ENCODE results near the gene KCNIP4. TPM values are rescaled to one million over a fixed set of nuclear protein-coding genes. Genes with fewer than 3 reads are reported as not detected.

Gene KCNIP4
- total and polyA plus RNA-seq, 7 donors: 0.03 TPM; not detected in 6

DNA sequence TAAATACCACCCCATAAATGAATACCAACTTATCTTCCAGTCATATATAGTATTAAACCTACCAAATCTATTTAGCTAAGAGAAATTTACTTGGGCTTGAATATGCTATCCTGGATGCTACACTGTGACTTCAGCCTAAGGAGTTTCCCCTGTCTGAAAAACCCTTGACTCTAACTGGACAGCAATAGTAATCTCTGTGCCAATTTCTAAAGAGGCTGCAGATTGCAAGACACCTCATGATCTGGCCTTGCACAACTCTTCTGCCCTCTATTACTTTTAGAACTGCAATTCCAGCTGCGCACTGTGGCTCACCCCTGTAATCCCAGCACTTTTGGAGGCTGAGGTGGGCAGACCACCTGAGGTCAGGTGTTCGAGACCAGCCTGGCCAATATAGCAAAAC is 371.5 kb downstream of the KCNIP4 start:
- Histone ChIP-seq H3K27me3 (ENCODE audit: insufficient read depth in 3 of 3, low read length in 2 of 3) (no peaks in the 10 kb centered on the region), H3K27ac (no peak overlapping the region), H3K4me1 (no peaks in the 10 kb centered on the region), H3K9me3 (no peaks in the 10 kb centered on the region), H3K36me3 (ENCODE audit: insufficient read depth in 1 of 2, low read depth in 1 of 2) (no peaks in the 10 kb centered on the region), H3K4me3 (no peak overlapping the region)
- no peak for DNase-seq
- WGBS, 3 donors: 81 to 93% (median 87%) methylated on average over 2 of the region's 2 CpGs
- TF ChIP-seq, protein P1, sequence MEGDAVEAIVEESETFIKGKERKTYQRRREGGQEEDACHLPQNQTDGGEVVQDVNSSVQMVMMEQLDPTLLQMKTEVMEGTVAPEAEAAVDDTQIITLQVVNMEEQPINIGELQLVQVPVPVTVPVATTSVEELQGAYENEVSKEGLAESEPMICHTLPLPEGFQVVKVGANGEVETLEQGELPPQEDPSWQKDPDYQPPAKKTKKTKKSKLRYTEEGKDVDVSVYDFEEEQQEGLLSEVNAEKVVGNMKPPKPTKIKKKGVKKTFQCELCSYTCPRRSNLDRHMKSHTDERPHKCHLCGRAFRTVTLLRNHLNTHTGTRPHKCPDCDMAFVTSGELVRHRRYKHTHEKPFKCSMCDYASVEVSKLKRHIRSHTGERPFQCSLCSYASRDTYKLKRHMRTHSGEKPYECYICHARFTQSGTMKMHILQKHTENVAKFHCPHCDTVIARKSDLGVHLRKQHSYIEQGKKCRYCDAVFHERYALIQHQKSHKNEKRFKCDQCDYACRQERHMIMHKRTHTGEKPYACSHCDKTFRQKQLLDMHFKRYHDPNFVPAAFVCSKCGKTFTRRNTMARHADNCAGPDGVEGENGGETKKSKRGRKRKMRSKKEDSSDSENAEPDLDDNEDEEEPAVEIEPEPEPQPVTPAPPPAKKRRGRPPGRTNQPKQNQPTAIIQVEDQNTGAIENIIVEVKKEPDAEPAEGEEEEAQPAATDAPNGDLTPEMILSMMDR (IDR thresholded peaks at IDR 0.05): no peak
- no peak for ATAC-seq
- intact Hi-C loops (cut with DNase I): no loop called here

DNA sequence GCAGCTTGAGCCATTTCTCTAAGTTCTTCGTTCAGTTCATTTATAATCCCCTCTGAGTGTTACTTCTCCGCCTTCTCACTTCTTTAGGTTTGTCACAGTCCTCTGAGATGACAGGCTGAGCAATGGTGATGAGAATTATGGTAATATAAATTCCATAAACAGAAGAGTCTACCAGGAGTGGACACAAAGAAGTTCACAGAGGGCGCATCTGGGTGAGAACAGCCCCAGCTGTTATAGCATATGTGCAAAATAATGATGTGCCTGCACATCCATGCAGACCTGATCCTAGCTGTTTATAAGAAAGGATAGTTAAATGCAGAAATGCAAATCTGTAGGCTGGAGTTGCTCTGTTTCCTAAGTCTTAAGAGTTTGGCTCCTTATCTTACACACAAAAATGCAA is 377.5 kb downstream of the KCNIP4 start:
- ATAC-seq (no peak), DNase-seq (no peak)
- Histone ChIP-seq H3K9me3 (no peaks in the 10 kb centered on the region), H3K4me1 (no peaks in the 10 kb centered on the region), H3K36me3 (ENCODE audit: insufficient read depth in 1 of 2, low read depth in 1 of 2) (no peaks in the 10 kb centered on the region), H3K27ac (no peak overlapping the region), H3K4me3 (no peak overlapping the region), H3K27me3 (ENCODE audit: insufficient read depth in 3 of 3, low read length in 2 of 3) (no peaks in the 10 kb centered on the region)
- TF ChIP-seq, protein P1 (IDR thresholded peaks at IDR 0.05): no peak
- 65 to 83% (median 72%) methylated on average over 3 of the region's 3 CpGs for WGBS, 3 donors
- intact Hi-C loops (cut with DNase I): no loop called here

DNA sequence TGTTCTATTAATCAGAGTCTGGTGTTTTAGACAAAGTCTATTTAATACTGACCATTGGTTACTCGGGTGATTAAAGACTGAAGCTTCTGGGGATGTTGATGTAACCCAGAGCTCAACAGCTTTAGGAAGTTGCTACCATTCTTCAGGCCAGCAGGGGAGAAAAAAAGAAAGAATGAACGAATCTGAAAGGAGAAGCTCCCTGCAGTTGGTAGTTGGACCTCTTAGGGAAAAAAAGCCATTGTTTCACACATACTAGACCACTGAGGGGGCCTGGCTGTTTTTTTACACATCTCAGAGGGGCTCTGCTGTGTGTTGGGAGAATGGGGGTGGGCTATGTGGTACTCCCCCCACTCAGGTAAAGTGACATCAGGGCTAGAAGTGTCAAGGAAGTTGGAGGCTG is 378.9 kb downstream of the KCNIP4 start:
- H3K27me3 ChIP-seq (ENCODE audit: insufficient read depth in 3 of 3, low read length in 2 of 3): no peaks in the 10 kb centered on the region
- no peaks in the 10 kb centered on the region for H3K36me3 ChIP-seq (ENCODE audit: insufficient read depth in 1 of 2, low read depth in 1 of 2)
- DNase-seq (no peak), ATAC-seq (no peak)
- intact Hi-C loops (cut with DNase I): no loop called here
- H3K27ac ChIP-seq: no peak overlapping the region
- H3K4me3 ChIP-seq: no peak overlapping the region
- TF ChIP-seq, protein P1 (IDR thresholded peaks at IDR 0.05): no peak
- 42 to 61% (median 50%) methylated on average over 2 of the region's 2 CpGs for WGBS, 3 donors
- no peaks in the 10 kb centered on the region for H3K9me3 ChIP-seq
- no peaks in the 10 kb centered on the region for H3K4me1 ChIP-seq

DNA sequence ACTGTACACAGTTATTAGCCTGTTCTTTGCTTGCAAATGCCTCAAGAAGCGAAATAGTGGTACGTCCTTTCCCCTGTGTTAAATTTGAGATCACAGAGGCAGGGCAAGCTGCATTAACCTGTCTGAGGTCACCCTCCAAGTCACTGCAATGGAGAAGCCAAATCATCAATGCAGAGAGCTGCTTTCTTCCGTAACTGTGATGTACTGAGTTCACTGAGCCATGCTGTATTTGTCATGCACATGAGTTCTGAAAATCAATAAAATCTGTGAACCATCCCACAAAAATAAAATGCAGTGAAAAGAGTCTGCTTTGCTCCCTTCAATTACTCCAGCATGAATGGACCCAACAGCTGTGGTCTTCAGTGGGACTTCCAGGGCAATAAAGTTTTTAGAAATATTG is 393.5 kb downstream of the KCNIP4 start:
- Histone ChIP-seq H3K4me1 (no peaks in the 10 kb centered on the region), H3K9me3 (no peaks in the 10 kb centered on the region), H3K27ac (no peak overlapping the region), H3K27me3 (ENCODE audit: insufficient read depth in 3 of 3, low read length in 2 of 3) (no peaks in the 10 kb centered on the region), H3K36me3 (ENCODE audit: insufficient read depth in 1 of 2, low read depth in 1 of 2) (no peaks in the 10 kb centered on the region), H3K4me3 (no peak overlapping the region)
- intact Hi-C loops (cut with DNase I): no loop called here
- ATAC-seq: no peak
- no peak for DNase-seq
- 50 to 66% (median 64%) methylated on average over 3 of the region's 3 CpGs for WGBS, 3 donors
- TF ChIP-seq, protein P1 (IDR thresholded peaks at IDR 0.05): no peak

DNA sequence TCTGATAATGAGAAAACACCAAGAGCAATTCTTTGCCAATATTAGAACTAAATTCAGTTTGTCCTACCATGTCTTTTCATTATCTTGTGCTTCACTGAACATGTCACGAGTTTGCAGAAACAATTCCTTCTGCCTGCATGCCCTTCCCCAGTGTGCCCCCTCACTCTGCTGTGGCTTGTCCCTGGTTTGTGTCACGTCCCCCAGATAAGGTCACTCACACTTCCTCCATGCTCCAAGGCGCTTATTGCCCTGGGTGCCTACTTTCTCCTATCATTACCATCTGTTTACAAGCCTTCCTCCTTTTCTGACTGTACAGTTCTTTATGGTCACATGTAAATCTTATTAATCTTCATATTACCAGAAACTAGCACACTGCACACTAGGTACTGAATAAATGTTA is 394.1 kb downstream of the KCNIP4 start:
- DNase-seq (no peak), ATAC-seq (no peak)
- Histone ChIP-seq H3K36me3 (ENCODE audit: insufficient read depth in 1 of 2, low read depth in 1 of 2) (no peaks in the 10 kb centered on the region), H3K27me3 (ENCODE audit: insufficient read depth in 3 of 3, low read length in 2 of 3) (no peaks in the 10 kb centered on the region), H3K4me3 (no peak overlapping the region), H3K9me3 (no peaks in the 10 kb centered on the region), H3K4me1 (no peaks in the 10 kb centered on the region), H3K27ac (no peak overlapping the region)
- intact Hi-C loops (cut with DNase I): no loop called here
- TF ChIP-seq, protein P1 (IDR thresholded peaks at IDR 0.05): no peak
- 39 to 54% (median 43%) methylated on average over 3 of the region's 3 CpGs for WGBS, 3 donors

All from psoas muscle (tissue), 8 donors.